B cell (primary cell): ENCODE measurements around the gene AP3B2. TPM values are rescaled to one million over a fixed set of nuclear protein-coding genes. Genes with fewer than 3 reads are reported as not detected.

Experiments
- ATAC-seq: fragments of 200-7000 bp; cut with Tn5 transposase; one replicate; pipeline ENCODE4 v1.10.0; 2021; ENCODE audit warnings: low read depth, mild to moderate bottlenecking, moderate number of reproducible peaks, moderate library complexity
- CTCF ChIA-PET: fragments of 350-600 bp; sonication (Branson Sonifier 250); formaldehyde crosslinking; loops from one replicate; lab custom pipeline; 2021; ENCODE audit warnings: antibody characterized with exemption, inconsistent platforms; lab: Charles Lee
- POLR2A ChIA-PET: fragments of 350-600 bp; sonication (Branson Sonifier 250); formaldehyde crosslinking; loops from one replicate; lab custom pipeline; 2021; ENCODE audit warnings: antibody characterized with exemption; lab: Charles Lee
- DNase-seq: peaks from one replicate; pipeline ENCODE4 v3.0.0; 2013
- H2AFZ ChIP-seq: 2 replicates; pipeline ENCODE4 v1.6.1; 2012; ENCODE audit warnings: mild to moderate bottlenecking, low read depth, low read length; ENCODE audit not compliant: insufficient read depth, poor library complexity, severe bottlenecking
- H3K27ac ChIP-seq, 2 donors: 1 replicate in 1 of 2; 2 replicates in 1 of 2; pipeline ENCODE4 v1.5.1; 2012 to 2013; ENCODE audit warnings: low read length in 2 of 2, mild to moderate bottlenecking in 2 of 2, moderate library complexity in 1 of 2
- H3K27me3 ChIP-seq, 4 experiments: fragments of 200-600 bp in 1 of 4; sonication (generic) in 1 of 4; replicated peaks in 1 of 4; 1 replicate in 2 of 4; 2 replicates in 2 of 4; pipeline versions ENCODE4 v1.6.1 to v1.7.0; 2013 to 2016; ENCODE audit warnings: low read length in 3 of 4, mild to moderate bottlenecking in 2 of 4, mixed read lengths in 1 of 4, moderate library complexity in 1 of 4; ENCODE audit not compliant: insufficient read depth in 4 of 4, control insufficient read depth in 3 of 4; ENCODE audit errors: control extremely low read depth in 1 of 4
- H3K36me3 ChIP-seq, 2 experiments: replicated peaks in 1 of 2; 1 replicate in 1 of 2; 2 replicates in 1 of 2; pipeline versions ENCODE4 v1.6.1 to v1.7.1; 2013; ENCODE audit warnings: low read length in 1 of 2; ENCODE audit not compliant: insufficient read depth in 2 of 2, control insufficient read depth in 1 of 2; ENCODE audit errors: control extremely low read depth in 1 of 2, extremely low read depth in 1 of 2
- H3K4me1 ChIP-seq, 2 donors: fragments of 200-600 bp in 1 of 2; sonication (generic) in 1 of 2; 1 replicate in 1 of 2; 2 replicates in 1 of 2; pipeline versions ENCODE4 v1.5.1 to v1.6.1; 2013 to 2017; ENCODE audit warnings: low read length in 2 of 2; ENCODE audit not compliant: control insufficient read depth in 2 of 2, insufficient read depth in 2 of 2
- H3K4me2 ChIP-seq: replicated peaks from 2 replicates; pipeline ENCODE3; 2012; ENCODE audit warnings: mild to moderate bottlenecking, low read depth, low read length; ENCODE audit not compliant: poor library complexity, severe bottlenecking
- H3K4me3 ChIP-seq, 5 experiments: fragments of 200-600 bp in 1 of 5; sonication (generic) in 1 of 5; 1 replicate in 3 of 5; 2 replicates in 2 of 5; pipeline versions ENCODE4 v1.5.1 to v1.7.0; 2011 to 2016; ENCODE audit warnings: low read length in 4 of 5, mild to moderate bottlenecking in 4 of 5, low read depth in 2 of 5, control low read depth in 1 of 5, moderate library complexity in 1 of 5; ENCODE audit not compliant: insufficient read depth in 1 of 5; ENCODE audit errors: control extremely low read depth in 1 of 5, extremely low read depth in 1 of 5
- H3K79me2 ChIP-seq: fragments of 200-600 bp; sonication (generic); one replicate; pipeline ENCODE4 v1.6.0; 2016; ENCODE audit warnings: low read length; ENCODE audit not compliant: control insufficient read depth, insufficient read depth
- H3K9ac ChIP-seq: fragments of 200-600 bp; sonication (generic); 2 replicates; pipeline ENCODE4 v1.6.1; 2017; ENCODE audit warnings: mild to moderate bottlenecking, low read length, moderate library complexity
- H3K9me3 ChIP-seq, 3 donors: one replicate each; pipeline versions ENCODE4 v1.6.1 to v1.7.1; 2013; ENCODE audit warnings: low read length in 2 of 3; ENCODE audit not compliant: control insufficient read depth in 2 of 3, insufficient read depth in 1 of 3; ENCODE audit errors: control extremely low read depth in 1 of 3
- H4K20me1 ChIP-seq: 2 replicates; pipeline ENCODE4 v1.6.0; 2012; ENCODE audit warnings: mild to moderate bottlenecking, low read length; ENCODE audit not compliant: insufficient read depth, control insufficient read depth, poor library complexity, severe bottlenecking
- H3K27ac Mint-ChIP-seq: one replicate; pipeline ENCODE4 v1.8.0; 2021; ENCODE audit warnings: mixed read lengths
- H3K27me3 Mint-ChIP-seq: one replicate; pipeline ENCODE4 v1.8.0; 2021; ENCODE audit warnings: mixed read lengths
- H3K4me1 Mint-ChIP-seq: one replicate; pipeline ENCODE4 v1.8.0; 2021; ENCODE audit warnings: mixed read lengths
- H3K4me3 Mint-ChIP-seq: one replicate; pipeline ENCODE4 v1.8.0; 2021; ENCODE audit warnings: mixed read lengths
- H3K9me3 Mint-ChIP-seq: one replicate; pipeline ENCODE4 v1.8.0; 2022; ENCODE audit warnings: mixed read lengths; ENCODE audit not compliant: insufficient read depth
- EZH2 ChIP-seq: IDR thresholded peaks from 2 replicates; pipeline ENCODE4 v1.6.1; 2012; ENCODE audit warnings: borderline replicate concordance, low read depth, mild to moderate bottlenecking, moderate library complexity, low read length; ENCODE audit not compliant: insufficient read depth, poor library complexity, severe bottlenecking
- WGBS: methylation state at CpG from one replicate; pipeline ENCODE4 v1.1.5; 2013; ENCODE audit warnings: missing lambda C conversion rate; ENCODE audit not compliant: insufficient coverage; 5-methylcytosine and 5-hydroxymethylcytosine counted together
- intact Hi-C: fragments of 100-400 bp; cut with micrococcal nuclease; formaldehyde crosslinking; loops from one replicate; pipeline ENCODE4 v1.10.0; 2022
- polyA plus RNA-seq: library from polyadenylated mRNA; depleted of rRNA; stranded (reverse); fragments of >200 nt; gene quantifications from 2 replicates; pipeline ENCODE4 v1.2.3, GENCODE V29; 2012
- total RNA-seq, 2 donors: library from RNA; stranded (reverse); fragments of 120-200 nt in 1 of 2; gene quantifications; 1 replicate in 1 of 2; 2 replicates in 1 of 2; pipeline versions ENCODE4 v1.2.3 to v1.2.4, GENCODE V29; 2013 to 2022
- TF ChIP-seq, protein P1 (sequence below): fragments of 200-600 bp; IDR thresholded peaks from one replicate; pipeline ENCODE4 v1.8.0; 2022; ENCODE audit warnings: antibody characterized with exemption, mild to moderate bottlenecking

Gene AP3B2
- total and polyA plus RNA-seq, 2 donors (not counting 1 experiment from before 2014, with no cell fraction given), result 0.15 to 0.37 TPM

DNA sequence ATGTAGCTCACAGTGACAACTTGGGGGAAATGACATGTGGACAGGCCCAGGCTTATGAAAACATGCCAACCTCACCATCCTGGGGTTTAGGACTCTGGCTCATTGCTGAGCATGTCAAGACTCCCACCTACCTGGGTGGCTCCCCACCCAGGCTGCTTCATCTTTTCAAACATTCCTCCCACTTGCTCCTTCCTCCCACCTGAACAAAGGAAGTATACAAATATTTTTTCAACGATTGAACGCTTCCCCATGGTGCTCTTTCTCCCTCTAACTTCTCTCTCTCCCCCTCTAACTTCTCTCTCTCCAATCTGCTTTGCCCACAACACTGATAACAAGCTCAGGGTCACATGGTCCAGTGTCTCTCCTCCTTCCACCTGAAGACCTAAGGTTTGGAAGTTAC, 34.8 kb downstream of the AP3B2 start:
- 100% methylated on average over 2 of the region's 2 CpGs for WGBS

DNA sequence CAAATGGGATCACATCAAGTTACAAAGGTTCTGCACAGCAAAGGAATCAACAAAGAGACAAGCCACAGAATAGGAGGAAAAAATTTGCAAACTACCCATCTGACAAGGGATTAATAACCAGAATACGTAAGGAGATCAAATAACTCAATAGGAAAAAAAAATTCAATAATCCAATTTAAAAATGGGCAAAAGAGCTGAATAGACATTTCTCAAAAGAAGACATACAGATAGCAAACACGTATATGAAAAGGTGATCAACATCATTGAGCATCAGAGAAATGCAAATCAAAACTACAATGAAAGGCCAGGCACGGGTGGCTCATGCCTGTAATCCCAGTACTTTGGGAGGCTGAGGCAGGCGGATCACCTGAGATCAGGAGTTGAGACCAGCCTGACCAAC, 39.0 kb downstream of the AP3B2 start:
- Histone ChIP-seq H3K79me2 (no peaks in the 10 kb centered on the region), H3K9ac (no peak overlapping the region), H3K4me3 (no peak overlapping the region), H4K20me1 (no peaks in the 10 kb centered on the region), H2AFZ (no peak overlapping the region), H3K27me3 (peaks cover 0 to 5% (median 0%) of the 10 kb centered on the region in 4 experiments), H3K4me1 (no peaks in the 10 kb centered on the region), H3K4me2 (no peak overlapping the region), H3K36me3 (no peaks in the 10 kb centered on the region), H3K27ac (no peak overlapping the region), H3K9me3 (no peaks in the 10 kb centered on the region)
- intact Hi-C loops, result no loop called here
- DNase-seq (no peak), ATAC-seq (no peak)
- WGBS, result 92% methylated on average over 3 of the region's 4 CpGs
- no peak overlapping the region for H3K27ac Mint-ChIP-seq
- H3K4me1 Mint-ChIP-seq, result no peaks in the 10 kb centered on the region
- H3K9me3 Mint-ChIP-seq, result no peaks in the 10 kb centered on the region
- no peak overlapping the region for H3K4me3 Mint-ChIP-seq
- peaks cover 28% of the 10 kb centered on the region for H3K27me3 Mint-ChIP-seq
- POLR2A ChIA-PET, result no interaction called here
- TF ChIP-seq, protein P1, sequence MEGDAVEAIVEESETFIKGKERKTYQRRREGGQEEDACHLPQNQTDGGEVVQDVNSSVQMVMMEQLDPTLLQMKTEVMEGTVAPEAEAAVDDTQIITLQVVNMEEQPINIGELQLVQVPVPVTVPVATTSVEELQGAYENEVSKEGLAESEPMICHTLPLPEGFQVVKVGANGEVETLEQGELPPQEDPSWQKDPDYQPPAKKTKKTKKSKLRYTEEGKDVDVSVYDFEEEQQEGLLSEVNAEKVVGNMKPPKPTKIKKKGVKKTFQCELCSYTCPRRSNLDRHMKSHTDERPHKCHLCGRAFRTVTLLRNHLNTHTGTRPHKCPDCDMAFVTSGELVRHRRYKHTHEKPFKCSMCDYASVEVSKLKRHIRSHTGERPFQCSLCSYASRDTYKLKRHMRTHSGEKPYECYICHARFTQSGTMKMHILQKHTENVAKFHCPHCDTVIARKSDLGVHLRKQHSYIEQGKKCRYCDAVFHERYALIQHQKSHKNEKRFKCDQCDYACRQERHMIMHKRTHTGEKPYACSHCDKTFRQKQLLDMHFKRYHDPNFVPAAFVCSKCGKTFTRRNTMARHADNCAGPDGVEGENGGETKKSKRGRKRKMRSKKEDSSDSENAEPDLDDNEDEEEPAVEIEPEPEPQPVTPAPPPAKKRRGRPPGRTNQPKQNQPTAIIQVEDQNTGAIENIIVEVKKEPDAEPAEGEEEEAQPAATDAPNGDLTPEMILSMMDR, result no peak
- no peak for TF ChIP-seq EZH2
- CTCF ChIA-PET, result no interaction called here

More for the DNA sequence above, 34.8 kb downstream of the AP3B2 start:
- Histone ChIP-seq H3K36me3 (no peaks in the 10 kb centered on the region), H3K79me2 (no peaks in the 10 kb centered on the region), H3K4me1 (peaks cover 2% of the 10 kb centered on the region in 2 donors), H3K27me3 (peaks cover 0 to 4% (median 0%) of the 10 kb centered on the region in 4 experiments), H2AFZ (no peak overlapping the region), H3K9ac (no peak overlapping the region), H3K4me3 (no peak overlapping the region), H3K4me2 (no peak overlapping the region), H4K20me1 (no peaks in the 10 kb centered on the region), H3K27ac (no peak overlapping the region), H3K9me3 (peaks cover 0 to under 1% (median 0%) of the 10 kb centered on the region in 3 donors)
- ATAC-seq (no peak), DNase-seq (no peak)
- H3K4me1 Mint-ChIP-seq, result peaks cover 2% of the 10 kb centered on the region
- intact Hi-C loops, result no loop called here
- CTCF ChIA-PET, result no interaction called here
- H3K27ac Mint-ChIP-seq, result no peak overlapping the region
- H3K9me3 Mint-ChIP-seq, result no peaks in the 10 kb centered on the region
- H3K27me3 Mint-ChIP-seq, result peaks cover 3% of the 10 kb centered on the region
- POLR2A ChIA-PET, result no interaction called here
- no peak overlapping the region for H3K4me3 Mint-ChIP-seq
- TF ChIP-seq, protein P1, result no peak
